GM12878 (cell line): ENCODE results near the gene LTBP4. TPM values are rescaled to one million over a fixed set of nuclear protein-coding genes. Genes with fewer than 3 reads are reported as not detected.

Source experiments
- ATAC-seq: fragments of 200-7000 bp; cut with Tn5 transposase; 3 replicates; pipeline ENCODE4 v1.9.1; 2020; ENCODE audit warnings: mild to moderate bottlenecking, moderate library complexity
- BruUV-seq: library from RNA; stranded (reverse); fragments of 400-500 nt; replicated peaks from 2 replicates; lab custom pipeline; 2021; lab: Mats Ljungman, UMichigan
- CTCF ChIA-PET: fragments of 300-600 bp; sonication (Branson Sonifier 250); formaldehyde crosslinking; extraction: SDS; loops from one replicate; lab custom pipeline; 2021; ENCODE audit warnings: inconsistent platforms; lab: Yijun Ruan, JAX
- POLR2A ChIA-PET: fragments of 350-600 bp; formaldehyde crosslinking; extraction: SDS; loops from one replicate; lab custom pipeline; 2021; ENCODE audit warnings: inconsistent platforms; lab: Charles Lee
- RAD21 ChIA-PET: fragments of 300-600 bp; sonication (Branson Sonifier 250); formaldehyde crosslinking; loops from one replicate; lab custom pipeline; 2023; ENCODE audit warnings: antibody characterized with exemption; ENCODE audit not compliant: unreplicated experiment; lab: Charles Lee
- SMC1A ChIA-PET: fragments of 300-600 bp; sonication (Branson Sonifier 250); formaldehyde crosslinking; loops from one replicate; lab custom pipeline; 2023; ENCODE audit not compliant: unreplicated experiment, uncharacterized antibody; lab: Charles Lee
- DNase-seq: peaks from one replicate; pipeline ENCODE4 v3.0.0-alpha.2; 2011; ENCODE audit warnings: low read depth, low spot score
- FAIRE-seq: peaks from 3 replicates; lab custom pipeline; 2011; peaks lifted over from hg19 to GRCh38; lab: Jason Lieb, UNC
- H2AFZ ChIP-seq: 2 replicates; pipeline ENCODE4 v1.6.0; 2011; ENCODE audit warnings: low read depth, low read length, control low read depth; ENCODE audit not compliant: control insufficient read depth
- H3K27ac ChIP-seq: 2 replicates; pipeline ENCODE4 v1.5.1; 2011; ENCODE audit warnings: control low read depth; ENCODE audit not compliant: control insufficient read depth, insufficient read depth
- H3K27me3 ChIP-seq, 2 experiments: replicated peaks in 1 of 2; 2 replicates each; pipeline versions ENCODE4 v1.6.0 to v1.6.1; 2011; ENCODE audit warnings: low read length in 1 of 2; ENCODE audit not compliant: control insufficient read depth in 2 of 2, insufficient read depth in 2 of 2
- H3K36me3 ChIP-seq, 2 experiments: 2 replicates each; pipeline ENCODE4 v1.5.1; 2011; ENCODE audit warnings: low read length in 1 of 2; ENCODE audit not compliant: control insufficient read depth in 2 of 2, insufficient read depth in 2 of 2
- H3K4me1 ChIP-seq: 2 replicates; pipeline ENCODE4 v1.6.1; 2011; ENCODE audit warnings: mild to moderate bottlenecking, low read length, moderate library complexity, mixed read lengths; ENCODE audit not compliant: control insufficient read depth, insufficient read depth
- H3K4me2 ChIP-seq: 2 replicates; pipeline ENCODE4 v1.6.0; 2011; ENCODE audit warnings: control low read depth; ENCODE audit not compliant: control insufficient read depth, insufficient read depth
- H3K4me3 ChIP-seq: fragments of 200-600 bp; sonication (generic); 2 replicates; pipeline ENCODE4 v1.5.1; 2016
- H3K79me2 ChIP-seq: 2 replicates; pipeline ENCODE4 v1.6.0; 2011; ENCODE audit warnings: low read length; ENCODE audit not compliant: control insufficient read depth, insufficient read depth
- H3K9ac ChIP-seq: 2 replicates; pipeline ENCODE4 v1.8.0; 2011; ENCODE audit warnings: low read length, control low read depth, mixed read lengths; ENCODE audit not compliant: control insufficient read depth, insufficient read depth
- H3K9me3 ChIP-seq: replicated peaks from 3 replicates; pipeline ENCODE4 v1.5.1; 2011; ENCODE audit warnings: mild to moderate bottlenecking, low read length; ENCODE audit not compliant: control insufficient read depth, insufficient read depth
- H4K20me1 ChIP-seq: 2 replicates; pipeline ENCODE4 v1.6.0; 2011; ENCODE audit not compliant: control insufficient read depth, insufficient read depth
- BMI1 ChIP-seq: fragments of 450-650 bp; IDR thresholded peaks from 2 replicates; pipeline ENCODE4 v1.6.1; 2016; ENCODE audit warnings: mild to moderate bottlenecking, moderate library complexity, borderline replicate concordance
- WGBS: methylation state at CpG from one replicate; pipeline ENCODE4 v1.1.6; 2016; ENCODE audit warnings: low lambda C conversion rate; ENCODE audit not compliant: insufficient replicate concordance, insufficient coverage; ENCODE audit errors: missing lambda C conversion rate; 5-methylcytosine and 5-hydroxymethylcytosine counted together
- in situ Hi-C: fragments of 300-500 bp; cut with MboI; formaldehyde crosslinking; loops from 9 replicates; pipeline ENCODE4 v1.14.3; 2018; ENCODE audit warnings: mixed read lengths
- intact Hi-C: fragments of 100-400 bp; cut with micrococcal nuclease; formaldehyde crosslinking; loops from one replicate; pipeline ENCODE4 v1.14.2; 2022; ENCODE audit not compliant: unreplicated experiment
- polyA plus RNA-seq, 11 experiments: library from polyadenylated mRNA; depleted of rRNA in 4 of 11; unstranded in 6 of 11; stranded (reverse) in 5 of 11; fragments of >200 nt; fragmentation: Nextera tagmentation in 4 of 11; fragmentation: Illumina TruSeq in 1 of 11; extraction: Ambion mirVana in 4 of 11; extraction: Trizol in 1 of 11; gene quantifications; 1 replicate in 1 of 11; 2 replicates in 10 of 11; pipeline versions ENCODE4 v1.2.1 to v1.2.3, GENCODE V29; 2011 to 2016; ENCODE audit warnings: inconsistent platforms in 2 of 11, missing spikeins in 2 of 11, low read depth in 1 of 11
- total RNA-seq, 4 experiments: library from RNA; depleted of rRNA in 3 of 4; stranded (reverse); fragments of >200 nt in 3 of 4; fragmentation: Illumina TruSeq in 1 of 4; extraction: Trizol in 1 of 4; gene quantifications; 2 replicates each; pipeline versions ENCODE4 v1.2.1 to v1.2.3, GENCODE V29; 2013 to 2021
- TF ChIP-seq, protein P1 (sequence below): fragments of 450-650 bp; IDR thresholded peaks from 2 replicates; pipeline ENCODE4 v1.6.1; 2017; ENCODE audit warnings: mild to moderate bottlenecking, low read depth, inconsistent platforms; ENCODE audit not compliant: poor library complexity, severe bottlenecking

Gene LTBP4
- total and polyA plus RNA-seq, 10 of the 15 experiments (the other 5 are each of a cell fraction or from before 2014, with no cell fraction given), result 0.09 to 34.6 (median 8.5) TPM; not detected in 1

DNA sequence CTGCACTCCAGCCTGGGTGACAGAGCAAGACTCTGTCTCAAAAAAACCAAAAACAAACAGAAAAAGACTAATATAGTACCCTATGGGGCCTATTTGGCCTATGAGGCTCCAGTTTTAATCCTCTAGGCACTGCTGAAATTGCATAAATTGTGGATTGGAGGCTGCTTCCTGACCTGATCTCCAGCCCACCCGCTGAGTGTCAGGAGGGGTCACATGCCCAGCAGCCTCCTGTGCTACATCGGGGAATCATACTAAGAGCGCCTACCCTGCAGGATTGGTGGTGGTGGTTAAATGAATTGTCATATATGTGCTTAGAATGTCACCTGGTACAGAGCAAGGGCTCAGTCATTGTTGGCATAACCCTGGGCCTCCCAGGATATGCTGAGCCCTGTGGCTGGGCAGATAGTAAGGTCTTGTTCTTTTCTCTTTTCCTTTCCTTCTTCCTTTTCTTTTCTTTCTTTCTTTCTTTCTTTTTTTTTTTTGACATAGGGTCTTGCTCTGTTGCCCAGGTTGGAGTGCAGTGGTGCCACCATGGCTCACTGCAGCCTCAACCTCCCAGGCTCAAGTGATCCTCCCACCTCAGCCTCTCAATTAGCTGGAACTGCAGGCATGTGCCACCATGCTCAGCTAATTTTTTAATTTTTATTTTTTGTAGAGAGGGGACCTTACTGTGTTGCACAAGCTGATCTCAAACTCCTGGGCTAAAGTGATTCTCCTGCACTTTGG lies 31.3 kb downstream of the LTBP4 start:
- no TSS peak for BruUV-seq
- FAIRE-seq (no peak), DNase-seq (no peak), ATAC-seq (no peak)
- H2AFZ ChIP-seq, result no peak overlapping the region
- no peaks in the 10 kb centered on the region for H3K27me3 ChIP-seq
- H4K20me1 ChIP-seq, result no peaks in the 10 kb centered on the region
- H3K4me2 ChIP-seq, result no peak overlapping the region
- ChIA-PET SMC1A (interaction anchor here (2.9 kb wide), 1 partner anchor 26 kb away, joined by 35 read pairs; no protein-coding TSS in a partner anchor), RAD21 (interaction anchor here (3.5 kb wide), 1 partner anchor 28 kb away, joined by 49 read pairs; no protein-coding TSS in a partner anchor), POLR2A (no interaction called here), CTCF (interaction anchor here (0.9 to 4.5 kb wide), 5 partner anchors 12 to 83 kb away, joined by 4 to 106 read pairs (median 28); no protein-coding TSS in a partner anchor)
- intact Hi-C loops (no loop called here), in situ Hi-C loops (no loop called here)
- H3K9me3 ChIP-seq, result no peaks in the 10 kb centered on the region
- H3K36me3 ChIP-seq, result no peaks in the 10 kb centered on the region
- H3K9ac ChIP-seq, result no peak overlapping the region
- H3K27ac ChIP-seq, result no peak overlapping the region
- no peak for TF ChIP-seq BMI1
- TF ChIP-seq, protein P1, sequence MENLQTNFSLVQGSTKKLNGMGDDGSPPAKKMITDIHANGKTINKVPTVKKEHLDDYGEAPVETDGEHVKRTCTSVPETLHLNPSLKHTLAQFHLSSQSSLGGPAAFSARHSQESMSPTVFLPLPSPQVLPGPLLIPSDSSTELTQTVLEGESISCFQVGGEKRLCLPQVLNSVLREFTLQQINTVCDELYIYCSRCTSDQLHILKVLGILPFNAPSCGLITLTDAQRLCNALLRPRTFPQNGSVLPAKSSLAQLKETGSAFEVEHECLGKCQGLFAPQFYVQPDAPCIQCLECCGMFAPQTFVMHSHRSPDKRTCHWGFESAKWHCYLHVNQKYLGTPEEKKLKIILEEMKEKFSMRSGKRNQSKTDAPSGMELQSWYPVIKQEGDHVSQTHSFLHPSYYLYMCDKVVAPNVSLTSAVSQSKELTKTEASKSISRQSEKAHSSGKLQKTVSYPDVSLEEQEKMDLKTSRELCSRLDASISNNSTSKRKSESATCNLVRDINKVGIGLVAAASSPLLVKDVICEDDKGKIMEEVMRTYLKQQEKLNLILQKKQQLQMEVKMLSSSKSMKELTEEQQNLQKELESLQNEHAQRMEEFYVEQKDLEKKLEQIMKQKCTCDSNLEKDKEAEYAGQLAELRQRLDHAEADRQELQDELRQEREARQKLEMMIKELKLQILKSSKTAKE, result no peak
- WGBS, result 100% methylated on average over 3 of the region's 3 CpGs
- no peaks in the 10 kb centered on the region for H3K79me2 ChIP-seq
- H3K4me3 ChIP-seq, result no peak overlapping the region
- H3K4me1 ChIP-seq, result no peaks in the 10 kb centered on the region
